OCI-LY3 (cell line): ENCODE data around the gene ERN1.

ENCODE experiments used
- EZH2phosphoT487 ChIP-seq: fragments of 200-600 bp; shearing (Covaris generic); IDR thresholded peaks from 2 replicates; pipeline ENCODE4 v1.6.1; 2018; ENCODE audit warnings: antibody characterized with exemption, mixed run types, low read depth
- TF ChIP-seq, protein P1 (sequence below): fragments of 200-600, 300-600 bp; sonication (generic); IDR thresholded peaks from 2 replicates; pipeline ENCODE4 v1.5.1; 2014; ENCODE audit warnings: antibody characterized with exemption, low read length, low read depth

DNA sequence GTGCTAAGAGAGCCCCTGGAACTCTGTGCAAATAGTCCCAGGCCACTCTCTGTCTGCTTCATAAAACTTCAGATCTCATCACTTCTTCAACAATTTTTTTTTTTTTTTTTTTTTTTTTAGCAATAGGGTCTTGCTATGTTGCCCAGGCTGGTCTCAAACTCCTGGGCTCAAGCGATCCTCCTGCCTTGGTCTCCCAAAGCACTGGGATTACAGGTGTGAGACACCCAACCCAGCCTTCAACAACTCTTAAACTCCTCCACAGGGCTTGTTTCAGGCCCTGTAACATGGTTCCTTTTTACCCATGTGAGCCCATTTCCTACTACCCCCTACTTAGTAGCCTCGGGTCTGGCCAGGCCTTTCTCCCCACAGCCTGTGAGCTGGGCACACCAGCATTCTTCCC, 70.2 kb downstream of the ERN1 start:
- TF ChIP-seq, protein P1, sequence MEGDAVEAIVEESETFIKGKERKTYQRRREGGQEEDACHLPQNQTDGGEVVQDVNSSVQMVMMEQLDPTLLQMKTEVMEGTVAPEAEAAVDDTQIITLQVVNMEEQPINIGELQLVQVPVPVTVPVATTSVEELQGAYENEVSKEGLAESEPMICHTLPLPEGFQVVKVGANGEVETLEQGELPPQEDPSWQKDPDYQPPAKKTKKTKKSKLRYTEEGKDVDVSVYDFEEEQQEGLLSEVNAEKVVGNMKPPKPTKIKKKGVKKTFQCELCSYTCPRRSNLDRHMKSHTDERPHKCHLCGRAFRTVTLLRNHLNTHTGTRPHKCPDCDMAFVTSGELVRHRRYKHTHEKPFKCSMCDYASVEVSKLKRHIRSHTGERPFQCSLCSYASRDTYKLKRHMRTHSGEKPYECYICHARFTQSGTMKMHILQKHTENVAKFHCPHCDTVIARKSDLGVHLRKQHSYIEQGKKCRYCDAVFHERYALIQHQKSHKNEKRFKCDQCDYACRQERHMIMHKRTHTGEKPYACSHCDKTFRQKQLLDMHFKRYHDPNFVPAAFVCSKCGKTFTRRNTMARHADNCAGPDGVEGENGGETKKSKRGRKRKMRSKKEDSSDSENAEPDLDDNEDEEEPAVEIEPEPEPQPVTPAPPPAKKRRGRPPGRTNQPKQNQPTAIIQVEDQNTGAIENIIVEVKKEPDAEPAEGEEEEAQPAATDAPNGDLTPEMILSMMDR = no peak
- TF ChIP-seq EZH2phosphoT487 = no peak
